HepG2 (cell line): Measurements from ENCODE around the gene RANBP2. TPM values are rescaled to one million over a fixed set of nuclear protein-coding genes. Genes with fewer than 3 reads are reported as not detected.

Experiments
- AHDC1 ChIP-seq: sonication (generic); formaldehyde crosslinking; IDR thresholded peaks from 2 replicates; pipeline ENCODE4 v1.5.1; 2020; ENCODE audit warnings: mild to moderate bottlenecking, missing genetic modification reagents, borderline replicate concordance
- BCL6 ChIP-seq: IDR thresholded peaks from 2 replicates; pipeline ENCODE4 v1.6.1; 2016; ENCODE audit warnings: missing genetic modification reagents, missing compliant biosample characterization
- CTCF ChIP-seq: sonication (generic); formaldehyde crosslinking; IDR thresholded peaks from 2 replicates; pipeline ENCODE4 v1.5.0; 2020; ENCODE audit warnings: mild to moderate bottlenecking, missing genetic modification reagents, moderate library complexity
- KDM2A ChIP-seq: sonication (generic); formaldehyde crosslinking; IDR thresholded peaks from 2 replicates; pipeline ENCODE4 v1.4.0; 2020; ENCODE audit warnings: low read depth, missing genetic modification reagents, borderline replicate concordance
- KLF15 ChIP-seq: sonication (generic); formaldehyde crosslinking; IDR thresholded peaks from 2 replicates; pipeline ENCODE4 v1.8.1; 2023; ENCODE audit warnings: borderline replicate concordance, mild to moderate bottlenecking, inconsistent platforms, missing genetic modification reagents, mixed read lengths
- NR2F6 ChIP-seq, 2 experiments: IDR thresholded peaks; 2 replicates each; pipeline ENCODE4 v1.6.1; 2016; ENCODE audit warnings: antibody characterized with exemption in 1 of 2, mild to moderate bottlenecking in 1 of 2
- PCBP1 ChIP-seq: fragments of 200-400 bp; formaldehyde crosslinking; IDR thresholded peaks from 2 replicates; pipeline ENCODE4 v1.6.1; 2017; ENCODE audit warnings: mild to moderate bottlenecking, low read depth, low read length, borderline replicate concordance
- PHF21A ChIP-seq: sonication (generic); formaldehyde crosslinking; IDR thresholded peaks from 2 replicates; pipeline ENCODE4 v1.5.0; 2020; ENCODE audit warnings: mild to moderate bottlenecking, missing genetic modification reagents
- RXRB ChIP-seq: IDR thresholded peaks from 2 replicates; pipeline ENCODE4 v1.6.1; 2016; ENCODE audit warnings: borderline replicate concordance, missing genetic modification reagents, missing compliant biosample characterization
- TBL1XR1 ChIP-seq: fragments of 150-350 bp; IDR thresholded peaks from 2 replicates; pipeline ENCODE4 v1.6.1; 2014; ENCODE audit warnings: borderline replicate concordance, low read length; ENCODE audit not compliant: partially characterized antibody
- ZFP41 ChIP-seq: sonication (generic); formaldehyde crosslinking; IDR thresholded peaks from 2 replicates; pipeline ENCODE4 v1.4.0; 2020; ENCODE audit warnings: mild to moderate bottlenecking, missing genetic modification reagents, borderline replicate concordance
- ZNF512 ChIP-seq: sonication (generic); formaldehyde crosslinking; IDR thresholded peaks from 2 replicates; pipeline ENCODE4 v1.4.0; 2020; ENCODE audit warnings: mild to moderate bottlenecking, missing genetic modification reagents
- ZNF670 ChIP-seq: sonication (generic); formaldehyde crosslinking; IDR thresholded peaks from 2 replicates; pipeline ENCODE4 v1.8.0; 2022; ENCODE audit warnings: mild to moderate bottlenecking, missing genetic modification reagents, borderline replicate concordance
- ZNF770 ChIP-seq: sonication (generic); formaldehyde crosslinking; IDR thresholded peaks from 2 replicates; pipeline ENCODE4 v1.5.0; 2020; ENCODE audit warnings: mild to moderate bottlenecking, missing genetic modification reagents
- ZNF781 ChIP-seq: sonication (generic); formaldehyde crosslinking; IDR thresholded peaks from 2 replicates; pipeline ENCODE4 v1.5.1; 2020; ENCODE audit warnings: borderline replicate concordance, mild to moderate bottlenecking, missing genetic modification reagents; ENCODE audit errors: not compliant biosample characterization
- polyA plus RNA-seq, 8 experiments: library from polyadenylated mRNA; depleted of rRNA in 3 of 8; stranded (reverse) in 7 of 8; unstranded in 1 of 8; fragments of >200 nt; fragmentation: Illumina TruSeq in 4 of 8; extraction: Trizol in 4 of 8; gene quantifications; 2 replicates each; pipeline versions ENCODE4 v1.2.1 to v1.2.3, GENCODE V29; 2011 to 2016; ENCODE audit warnings: low read depth in 4 of 8, missing spikeins in 1 of 8, mixed read lengths in 1 of 8; ENCODE audit not compliant: insufficient read depth in 1 of 8
- total RNA-seq, 5 experiments: library from RNA; depleted of rRNA; stranded (reverse); fragments of >200 nt; fragmentation: Illumina TruSeq; extraction: Trizol; gene quantifications; 2 replicates each; pipeline ENCODE4 v1.2.3, GENCODE V29; 2016; ENCODE audit warnings: low read depth in 1 of 5

The RANBP2 gene
- total and polyA plus RNA-seq, 2 of the 13 experiments (the other 11 are each of a cell fraction or from before 2014, with no cell fraction given), result 12.2 to 87.0 TPM

GRCh38 chr2:108786354-108787215, 67.3 kb downstream of the RANBP2 start, which contains the start of gene CCDC138 (continued):
- 0 out of 2 replicates have a peak, but pooled peaks have one; percentile 31 for TF ChIP-seq CTCF
- peak; percentile 100 for TF ChIP-seq KDM2A
- TF ChIP-seq PHF21A (CRISPR knock-in tag), result no peak; the same call in 1 of the 2 replicates
- no peak for TF ChIP-seq ZNF670 (CRISPR knock-in tag)
- 0 out of 2 replicates have a peak, but pooled peaks have one; percentile 31 for TF ChIP-seq BCL6 (CRISPR knock-in tag)
- peak; percentile 34; the same call in 1 of the 2 replicates for TF ChIP-seq AHDC1 (CRISPR knock-in tag)
- peak; percentile 56 for TF ChIP-seq ZNF770
- TF ChIP-seq KLF15 (CRISPR knock-in tag), result peak; percentile 44; the same call in 1 of the 2 replicates
- peak; percentile 35; the same call in 1 of the 2 replicates for TF ChIP-seq RXRB
- TF ChIP-seq PCBP1, result no peak
- TF ChIP-seq ZNF512 (CRISPR knock-in tag), result peak; percentile 32; the same call in 1 of the 2 replicates
- TF ChIP-seq ZNF781 (CRISPR knock-in tag), result peak; percentile 74
- TF ChIP-seq ZFP41 (CRISPR knock-in tag), result peak; percentile 52; the same call in 1 of the 2 replicates
- TF ChIP-seq TBL1XR1, result no peak
- TF ChIP-seq NR2F6 (IDR thresholded peaks at IDR 0.05), result no peak
- TF ChIP-seq NR2F6 (CRISPR knock-in tag; IDR thresholded peaks at IDR 0.05), result peak; percentile 60; the same call in 1 of the 2 replicates
